Hypothalamus (tissue), 51 donors: ENCODE results near the gene SLC22A9.
A peak's percentile ranks its signal among the peaks of the same experiment; 100 is the strongest.
"Not testable (repeated sequence)": the region's sequence is repeated elsewhere in the genome, so short reads cannot be mapped to it uniquely, and the experiment has no call there.

ENCODE experiments used
- DNase-seq, 51 donors: peaks; one replicate each; lab custom pipeline; 2025; lab: John Stamatoyannopoulos, UW

The SLC22A9 gene

DNA sequence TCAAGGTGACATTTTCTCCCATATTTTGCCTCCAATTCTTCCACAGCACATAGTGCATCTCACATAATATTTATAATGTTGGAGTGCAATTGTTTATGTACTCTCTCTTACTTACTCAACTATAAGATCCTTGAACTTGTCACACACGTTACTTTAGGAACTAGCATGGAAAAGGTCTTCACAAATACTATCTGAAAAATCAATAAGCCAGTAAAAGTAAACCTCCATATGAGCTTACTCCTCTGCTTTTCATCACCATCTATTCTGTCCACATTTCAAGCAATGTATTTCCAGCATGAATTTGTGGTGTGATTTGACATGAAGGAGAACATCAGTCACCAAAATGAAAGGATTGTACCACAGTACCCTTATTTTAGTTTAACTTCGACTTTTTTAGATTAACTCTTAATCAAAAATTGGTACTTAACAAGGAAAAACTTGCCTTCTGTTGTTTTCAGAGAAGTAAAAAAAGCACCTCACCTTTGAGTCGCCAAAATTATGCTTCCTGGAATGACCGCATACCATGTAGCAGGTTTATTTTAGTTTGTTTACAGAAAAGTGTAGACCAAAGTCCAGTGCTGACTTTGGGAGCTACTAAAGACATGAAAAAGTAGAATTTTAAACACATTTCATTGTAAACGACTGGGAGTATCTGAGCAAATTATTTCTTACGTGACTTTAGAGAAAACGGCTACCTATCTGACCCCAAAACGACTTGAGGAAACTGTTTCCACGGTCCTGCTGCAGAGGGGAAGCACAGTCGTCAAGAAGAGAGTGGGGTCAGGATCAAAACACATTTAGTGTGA, at the start of gene SLC22A9:
Gene SLC22A9 (plus strand): TSS at position 621 of the 806 bp plus-strand sequence. CDS start 272 bp downstream, outside the sequence.
- no peak for DNase-seq

DNA sequence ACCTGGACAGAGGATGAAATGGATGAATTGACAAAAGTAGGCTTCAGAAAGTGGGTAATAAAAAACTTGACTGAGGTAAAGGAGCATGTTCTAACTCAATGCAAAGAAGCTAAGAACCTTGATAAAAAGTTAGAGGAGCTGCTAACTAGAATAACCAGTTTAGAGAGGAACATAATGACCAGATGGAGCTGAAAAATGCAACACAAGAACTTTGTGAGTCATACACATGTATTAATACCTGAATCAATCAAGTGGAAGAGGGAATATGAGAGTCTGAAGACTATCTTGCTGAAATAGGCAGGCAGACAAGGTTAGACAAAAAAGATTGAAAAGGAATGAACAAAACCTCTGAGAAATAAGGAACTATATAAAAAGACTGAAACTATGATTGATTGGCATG, 47.9 kb upstream of the SLC22A9 start:
- DNase-seq = no peak

DNA sequence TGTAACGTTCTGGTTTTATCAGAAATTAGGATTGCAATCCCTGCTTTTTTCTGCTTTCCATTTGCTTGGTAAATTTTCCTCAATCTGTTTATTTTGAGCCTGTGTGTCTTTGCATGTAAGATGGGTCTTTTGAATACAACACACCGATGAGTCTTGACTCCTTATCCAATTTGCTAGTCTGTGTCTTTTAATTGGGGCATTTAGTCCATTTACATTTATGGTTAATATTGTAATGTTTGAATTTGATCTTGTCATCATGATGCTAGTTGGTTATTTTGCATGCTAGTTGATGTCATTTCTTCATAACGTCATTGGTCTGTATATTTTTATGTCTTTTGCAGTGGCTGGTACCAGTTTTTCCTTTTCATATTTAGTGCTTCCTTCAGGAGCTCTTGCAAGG, 34.5 kb upstream of the SLC22A9 start:
- DNase-seq = not testable (repeated sequence)

DNA sequence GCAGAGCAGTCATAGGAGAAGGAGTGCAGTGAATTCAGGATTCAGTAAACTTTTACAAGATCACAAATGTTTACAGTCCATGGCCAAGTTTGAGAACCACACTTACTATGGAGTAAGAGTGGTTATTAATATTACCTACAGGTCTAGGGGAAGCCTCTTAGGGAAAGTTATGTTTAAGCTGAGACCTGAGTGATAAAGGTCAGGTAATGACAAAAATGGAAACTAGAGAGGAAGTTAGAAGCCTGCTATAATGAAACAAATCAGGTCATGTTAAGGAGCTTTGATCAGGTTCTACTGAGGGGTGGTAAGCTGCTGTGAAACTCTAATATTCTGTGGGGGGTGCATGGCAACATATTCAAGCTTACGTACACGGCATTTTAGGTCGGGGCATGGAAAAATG, 32.5 kb upstream of the SLC22A9 start:
- no peak for DNase-seq

DNA sequence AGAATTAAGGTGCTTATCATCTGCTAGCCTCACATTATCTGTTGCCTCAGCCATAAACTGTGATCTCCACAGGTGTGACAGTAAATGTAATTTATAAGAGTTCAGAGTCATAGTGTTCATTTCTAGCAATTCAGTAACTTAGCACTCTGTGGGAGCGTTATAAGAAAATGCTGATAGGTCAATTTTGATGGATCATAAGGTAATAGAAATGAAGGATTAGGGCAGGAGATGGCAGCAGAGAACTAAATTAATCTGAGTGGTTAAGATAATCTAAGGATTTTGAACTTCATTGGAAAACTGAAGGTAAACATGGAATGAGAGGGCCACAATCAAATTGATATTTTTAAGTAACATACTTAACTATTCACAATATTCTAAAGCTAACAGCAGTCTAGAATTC, 26.5 kb upstream of the SLC22A9 start:
- no peak for DNase-seq

DNA sequence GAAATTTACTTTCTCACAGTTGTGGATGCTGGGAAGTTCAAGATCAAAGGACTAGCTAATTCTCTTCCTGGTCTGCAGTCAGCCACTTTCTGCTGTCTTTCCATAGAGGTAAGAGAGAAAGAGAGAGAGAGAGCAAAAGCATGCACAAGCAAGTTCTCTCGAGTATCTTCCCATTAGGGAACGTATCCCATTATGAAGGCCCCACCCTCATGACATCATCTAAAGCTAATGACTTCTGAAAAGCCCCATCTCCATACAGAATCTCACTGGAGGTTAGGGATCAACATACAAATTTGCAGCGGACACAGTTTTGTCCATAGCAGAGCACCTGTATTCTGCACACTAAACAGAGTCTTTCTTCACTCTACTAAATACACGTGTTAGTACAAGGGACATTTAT, 17.4 kb upstream of the SLC22A9 start:
- DNase-seq = no peak

DNA sequence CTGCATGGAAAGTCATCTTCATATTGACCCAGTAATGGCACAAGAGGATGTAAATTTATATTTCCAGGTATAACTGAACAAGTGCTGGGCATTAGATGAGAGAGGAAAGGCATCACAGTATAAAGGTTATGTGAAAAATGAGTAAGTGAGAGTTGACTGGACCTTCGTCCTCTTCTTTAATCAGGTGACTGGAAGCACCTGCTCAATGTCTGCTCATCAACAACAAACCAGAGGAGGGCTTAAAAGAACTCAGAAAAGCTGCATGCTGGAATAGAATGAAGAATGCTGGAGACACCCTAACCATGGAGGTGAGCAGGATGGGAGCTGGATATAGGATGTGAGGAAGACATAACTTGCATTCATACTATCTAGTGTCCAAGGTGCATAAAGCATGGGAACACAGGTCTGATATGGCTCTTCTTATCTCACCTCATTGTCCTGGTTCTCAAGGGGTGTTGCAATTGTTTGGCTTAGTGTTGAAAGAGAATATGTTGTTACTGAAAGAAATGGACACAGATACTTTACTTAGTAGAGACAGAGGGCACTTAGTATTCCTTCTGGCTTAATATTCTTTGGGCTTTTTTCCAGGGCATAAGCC, 7.3 kb upstream of the SLC22A9 start:
- DNase-seq = no peak

DNA sequence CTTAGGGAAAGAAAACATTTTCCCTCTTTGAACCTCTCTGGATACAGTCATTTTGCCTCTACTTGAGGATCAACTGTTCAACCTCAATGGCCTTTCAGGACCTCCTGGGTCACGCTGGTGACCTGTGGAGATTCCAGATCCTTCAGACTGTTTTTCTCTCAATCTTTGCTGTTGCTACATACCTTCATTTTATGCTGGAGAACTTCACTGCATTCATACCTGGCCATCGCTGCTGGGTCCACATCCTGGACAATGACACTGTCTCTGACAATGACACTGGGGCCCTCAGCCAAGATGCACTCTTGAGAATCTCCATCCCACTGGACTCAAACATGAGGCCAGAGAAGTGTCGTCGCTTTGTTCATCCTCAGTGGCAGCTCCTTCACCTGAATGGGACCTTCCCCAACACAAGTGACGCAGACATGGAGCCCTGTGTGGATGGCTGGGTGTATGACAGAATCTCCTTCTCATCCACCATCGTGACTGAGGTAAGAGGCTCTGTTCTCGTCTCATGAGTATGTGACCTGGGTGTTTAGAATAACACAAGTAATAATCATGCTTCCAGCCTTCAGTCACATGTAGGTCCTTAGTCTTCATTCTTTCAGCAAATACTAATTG, 495 bp downstream of the SLC22A9 start:
- DNase-seq = no peak

DNA sequence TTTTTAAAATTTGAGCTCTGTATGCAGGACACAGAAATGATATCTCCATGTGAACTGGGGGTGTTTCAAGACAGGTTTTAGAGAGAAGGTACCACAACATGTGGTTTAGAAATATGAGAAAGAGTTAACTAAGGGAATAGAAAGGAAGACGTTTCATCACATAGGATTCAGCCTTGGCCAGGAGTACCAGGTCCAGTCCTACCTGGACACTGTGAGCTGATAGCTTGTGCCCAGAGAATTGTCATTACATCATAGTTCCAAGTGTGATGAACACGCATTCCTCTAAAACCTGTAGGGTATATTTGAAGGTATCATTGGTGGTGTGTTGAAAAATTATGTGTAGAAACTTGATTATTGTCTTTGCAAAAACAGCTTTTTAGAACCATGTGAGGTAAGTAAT, 1.8 kb downstream of the SLC22A9 start:
- no peak for DNase-seq

DNA sequence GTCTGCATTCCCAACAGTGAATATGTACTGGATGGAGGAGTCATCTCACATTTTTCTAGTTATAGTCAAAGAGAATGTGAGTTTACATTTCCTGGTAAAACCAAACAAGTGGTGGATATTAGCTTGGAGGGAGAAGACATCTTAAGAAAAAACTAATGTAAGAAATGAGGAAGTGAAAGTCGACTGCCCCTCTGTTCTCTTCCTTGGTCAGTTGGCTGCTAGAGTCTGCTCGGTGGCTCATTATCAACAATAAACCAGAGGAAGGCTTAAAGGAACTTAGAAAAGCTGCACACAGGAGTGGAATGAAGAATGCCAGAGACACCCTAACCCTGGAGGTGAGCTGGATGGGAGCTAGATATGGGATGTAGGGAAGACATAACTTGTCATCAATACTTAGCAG, 5.8 kb downstream of the SLC22A9 start:
- peak in 1 of 51 donors; percentile 1 for DNase-seq

DNA sequence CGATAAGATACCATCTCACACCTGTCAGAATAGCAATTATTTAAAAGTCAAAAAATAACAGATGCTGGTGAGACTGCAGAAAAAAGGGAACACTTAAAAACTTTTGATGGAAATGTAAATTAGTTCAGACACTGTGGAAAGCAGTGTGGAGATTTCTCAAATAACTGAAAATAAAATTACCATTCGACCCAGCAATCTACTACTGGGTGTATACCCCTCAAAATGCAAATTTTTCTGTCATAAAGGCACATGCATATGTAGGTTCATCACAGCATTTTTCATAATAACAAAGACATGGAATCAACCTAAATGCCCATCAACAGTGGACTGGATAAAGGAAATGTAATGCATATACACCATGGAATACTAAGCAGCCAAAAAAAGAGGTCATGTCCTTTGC, 10.5 kb downstream of the SLC22A9 start:
- DNase-seq = no peak

DNA sequence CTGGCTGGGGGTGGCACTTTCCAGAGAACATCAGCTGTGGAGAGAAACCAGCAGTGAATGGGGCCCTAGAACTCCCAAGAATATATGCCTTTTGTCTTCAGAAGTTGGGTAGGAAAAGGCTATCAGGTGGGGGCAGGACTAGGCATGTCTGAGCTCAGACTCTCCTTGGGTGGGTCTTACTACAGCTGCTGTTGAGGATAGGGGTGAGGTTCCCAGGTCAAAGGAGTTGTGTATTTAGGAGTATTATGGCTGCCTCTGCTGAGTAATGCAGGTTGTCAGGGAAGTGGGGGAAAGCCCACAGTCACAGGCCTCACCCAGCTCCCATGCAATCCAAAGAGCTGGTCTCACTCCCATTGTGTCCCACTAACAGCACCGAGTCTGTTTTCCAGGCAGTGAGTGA, 26.1 kb downstream of the SLC22A9 start:
- no peak for DNase-seq

DNA sequence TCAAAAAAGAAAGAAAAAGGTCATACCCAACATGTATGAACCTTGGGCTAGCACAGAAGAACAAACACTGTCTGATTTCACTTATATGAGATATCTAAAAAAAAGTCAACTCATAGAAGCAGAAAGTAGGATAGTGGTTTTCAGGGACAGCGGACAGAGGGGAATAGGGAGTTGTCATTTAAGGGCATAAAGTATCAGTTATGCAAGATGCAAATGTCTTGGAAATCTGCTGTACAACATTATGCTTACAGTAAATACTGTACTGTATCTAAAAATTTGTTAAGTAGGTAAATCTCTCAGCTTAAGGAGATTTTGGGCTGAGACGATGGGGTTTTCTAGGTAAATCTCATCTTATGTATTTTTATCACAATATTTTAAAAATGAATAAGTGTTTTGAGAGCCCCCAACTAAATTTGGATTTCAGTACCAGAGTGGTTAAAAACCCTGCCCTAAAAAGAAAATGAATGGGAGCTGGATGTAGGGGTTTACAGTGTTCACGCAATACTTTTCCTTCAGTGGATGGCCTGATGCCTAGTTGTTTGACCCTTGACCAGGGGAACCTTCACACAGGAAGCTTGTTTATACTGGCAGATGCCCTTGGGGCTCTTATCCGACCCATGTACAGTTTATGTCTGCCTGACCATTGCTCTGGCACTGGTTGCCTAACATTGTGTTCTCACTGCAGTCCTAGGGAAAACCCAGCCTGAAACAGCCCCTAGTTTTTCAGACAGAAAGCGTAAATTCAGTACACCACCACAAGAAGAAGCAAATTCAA, 34.8 kb downstream of the SLC22A9 start:
- DNase-seq = no peak

DNA sequence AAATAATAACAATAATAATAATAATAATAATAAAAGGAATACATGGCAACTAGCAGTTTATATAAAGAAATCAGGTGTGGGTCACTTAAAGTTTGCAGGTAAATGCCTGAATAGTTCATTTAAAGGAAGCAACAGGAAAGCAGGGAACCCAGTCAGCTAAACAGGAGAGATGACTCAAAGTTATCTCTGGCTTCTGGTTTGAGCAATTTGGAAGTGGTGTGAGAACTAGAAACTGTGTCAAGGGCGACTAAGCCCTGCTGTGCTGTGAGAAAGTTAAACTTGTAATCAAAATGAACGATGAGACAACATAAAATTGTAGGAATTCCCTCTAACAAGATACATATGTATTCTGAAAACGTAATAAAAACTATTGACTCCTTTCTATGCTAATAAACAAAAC, 35.5 kb downstream of the SLC22A9 start:
- no peak for DNase-seq

DNA sequence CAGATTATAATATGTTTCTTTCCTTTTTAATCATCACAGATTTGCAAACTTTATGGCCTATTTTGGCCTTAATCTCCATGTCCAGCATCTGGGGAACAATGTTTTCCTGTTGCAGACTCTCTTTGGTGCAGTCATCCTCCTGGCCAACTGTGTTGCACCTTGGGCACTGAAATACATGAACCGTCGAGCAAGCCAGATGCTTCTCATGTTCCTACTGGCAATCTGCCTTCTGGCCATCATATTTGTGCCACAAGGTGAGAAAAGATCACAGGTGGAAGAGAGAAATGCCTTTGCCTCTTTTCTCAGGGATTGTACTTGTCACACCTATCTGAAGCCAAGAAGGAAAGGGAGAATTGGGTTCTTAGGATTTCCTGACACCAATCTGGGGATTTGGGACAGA, 36.9 kb downstream of the SLC22A9 start:
- DNase-seq = no peak

DNA sequence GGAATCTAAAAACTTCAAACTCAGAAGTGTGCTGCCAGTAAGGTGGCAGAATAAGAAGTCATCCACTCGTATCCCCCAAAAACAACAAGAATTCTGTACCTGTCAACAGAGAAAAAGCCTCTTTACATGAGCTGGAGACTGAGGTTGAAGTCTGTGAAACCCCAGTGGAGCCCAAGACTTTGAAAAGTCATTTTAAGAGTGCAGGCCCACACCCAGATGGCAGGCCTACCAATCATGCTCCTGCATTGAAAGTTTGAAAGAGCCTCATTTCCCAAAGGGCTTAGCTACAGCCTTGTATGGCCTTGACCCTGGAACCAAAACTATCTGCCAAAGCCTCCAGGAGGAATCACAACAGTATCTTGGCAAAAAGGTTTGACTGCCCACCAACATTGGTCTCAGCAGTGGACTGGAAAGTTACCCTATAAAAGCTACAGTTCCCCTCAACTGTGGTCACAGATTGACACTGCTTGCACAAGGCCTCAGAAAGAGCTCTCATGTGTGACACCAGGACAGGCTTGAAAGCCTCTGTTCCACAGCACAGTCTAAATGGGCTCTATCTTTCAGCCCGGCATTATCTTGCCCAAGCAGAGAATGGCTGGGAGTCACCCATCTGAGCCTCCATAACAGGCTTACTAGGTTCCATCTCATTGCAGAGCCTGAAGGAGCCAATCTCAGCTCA, 47.7 kb downstream of the SLC22A9 start:
- no peak for DNase-seq

DNA sequence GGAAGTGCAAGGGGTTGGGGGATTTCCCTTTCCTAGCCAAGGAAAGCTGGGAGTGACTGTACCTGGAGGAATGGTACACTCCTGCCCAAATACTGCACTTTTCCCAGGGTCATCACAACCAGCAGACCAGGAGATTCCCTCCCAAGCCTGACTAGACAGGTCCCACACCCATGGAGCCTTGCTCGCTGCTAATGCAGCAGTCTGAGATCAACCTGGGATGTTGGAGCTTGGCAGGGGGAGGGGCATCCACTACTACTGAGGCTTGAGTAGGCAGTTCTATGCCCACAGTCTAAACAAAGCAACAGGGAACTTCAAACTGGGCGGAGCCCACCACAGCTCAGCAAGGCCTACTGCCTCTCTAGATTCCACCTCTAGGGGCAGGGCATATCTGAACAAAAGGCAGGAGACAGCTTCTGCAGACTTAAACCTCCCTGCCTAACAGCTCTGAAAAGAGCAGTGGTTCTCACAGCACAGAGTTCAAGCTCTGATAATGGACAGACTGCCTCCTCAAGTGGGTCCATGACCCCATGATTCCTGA, 58.5 kb downstream of the SLC22A9 start:
- no peak for DNase-seq

DNA sequence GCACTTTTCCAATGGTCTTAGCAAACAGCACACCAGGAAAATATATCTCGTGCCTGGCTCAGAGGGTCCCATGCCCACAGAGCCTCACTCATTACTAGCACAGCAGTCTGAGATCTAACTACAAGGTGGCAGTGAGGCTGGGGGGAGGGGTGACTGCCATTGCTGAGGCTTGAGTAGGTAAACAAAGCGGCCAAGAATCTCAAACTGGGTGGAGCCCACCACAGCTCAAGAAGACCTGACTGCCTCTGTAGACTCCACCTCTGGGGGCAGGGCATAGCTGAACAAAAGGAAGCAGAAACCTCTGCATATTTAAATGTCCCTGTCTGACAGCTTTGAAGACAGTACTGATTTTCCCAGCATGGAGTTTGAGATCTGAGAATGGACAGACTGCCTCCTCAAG, 61.1 kb downstream of the SLC22A9 start:
- DNase-seq = not testable (repeated sequence)

DNA sequence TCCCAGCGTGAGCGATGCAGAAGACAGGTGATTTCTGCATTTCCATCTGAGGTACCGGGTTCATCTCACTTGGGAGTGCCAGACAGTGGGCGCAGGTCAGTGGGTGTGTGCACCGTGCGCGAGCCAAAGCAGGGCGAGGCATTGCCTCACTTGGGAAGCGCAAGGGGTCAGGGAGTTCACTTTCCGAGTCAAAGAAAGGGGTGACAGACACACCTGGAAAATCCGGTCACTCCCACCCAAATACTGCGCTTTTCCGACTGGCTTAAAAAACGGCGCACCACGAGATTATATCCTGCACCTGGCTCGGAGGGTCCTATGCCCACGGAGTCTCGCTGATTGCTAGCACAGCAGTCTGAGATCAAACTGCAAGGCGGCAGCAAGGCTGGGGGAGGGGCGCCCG, 65.8 kb downstream of the SLC22A9 start:
- DNase-seq = not testable (repeated sequence)

DNA sequence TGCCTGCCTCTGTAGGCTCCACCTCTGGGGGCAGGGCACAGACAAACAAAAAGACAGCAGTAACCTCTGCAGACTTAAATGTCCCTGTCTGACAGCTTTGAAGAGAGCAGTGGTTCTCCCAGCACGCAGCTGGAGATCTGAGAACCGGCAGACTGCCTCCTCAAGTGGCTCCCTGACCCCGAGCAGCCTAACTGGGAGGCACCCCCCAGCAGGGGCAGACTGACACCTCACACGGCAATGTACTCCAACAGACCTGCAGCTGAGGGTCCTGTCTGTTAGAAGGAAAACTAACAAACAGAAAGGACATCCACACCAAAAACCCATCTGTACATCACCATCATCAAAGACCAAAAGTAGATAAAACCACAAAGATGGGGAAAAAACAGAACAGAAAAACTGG, 66.2 kb downstream of the SLC22A9 start:
- DNase-seq = not testable (repeated sequence)
